Tibial nerve (tissue), 3 donors: Measurements from ENCODE around the gene PFDN1.
"Not testable (repeated sequence)": the region's sequence is repeated elsewhere in the genome, so short reads cannot be mapped to it uniquely, and the experiment has no call there.

Source experiments
- CTCF ChIP-seq, 5 experiments: fragments of 200-600 bp in 3 of 5; fragments of 450-650 bp in 2 of 5; sonication (generic) in 3 of 5; IDR thresholded peaks; one replicate each; pipeline ENCODE4 v1.5.1; 2016 to 2019; ENCODE audit warnings: antibody characterized with exemption in 5 of 5, mild to moderate bottlenecking in 3 of 5, moderate library complexity in 2 of 5
- POLR2A ChIP-seq, 2 donors: fragments of 450-650 bp; IDR thresholded peaks; one replicate each; pipeline ENCODE4 v1.6.1; 2017; ENCODE audit warnings: antibody characterized with exemption in 2 of 2, mild to moderate bottlenecking in 2 of 2, moderate library complexity in 2 of 2

- not testable (repeated sequence) for TF ChIP-seq CTCF, POLR2A (IDR thresholded peaks at IDR 0.05)
Observed at GRCh38 chr5:140198915-140199314, 104.0 kb downstream of the PFDN1 start.
